IMR-90 (cell line): ENCODE measurements around the gene SNTG2.

Source experiments
- BHLHE40 ChIP-seq: fragments of 150-350 bp; IDR thresholded peaks from 2 replicates; pipeline ENCODE4 v1.6.1; 2016; ENCODE audit warnings: mild to moderate bottlenecking, low read depth, low read length
- CHD1 ChIP-seq: IDR thresholded peaks from 2 replicates; pipeline ENCODE4 v1.6.1; 2012; ENCODE audit warnings: low read depth, low read length, improper control_type of control experiment
- CTCF ChIP-seq: conservative IDR thresholded peaks from 2 replicates; pipeline ENCODE4 v1.5.1; 2012; ENCODE audit warnings: mild to moderate bottlenecking, low read depth, low read length, improper control_type of control experiment
- ELK1 ChIP-seq: fragments of 150-350 bp; IDR thresholded peaks from 2 replicates; pipeline ENCODE4 v1.6.1; 2016; ENCODE audit warnings: low read depth, mild to moderate bottlenecking, low read length, moderate library complexity, borderline replicate concordance
- FOS ChIP-seq: fragments of 150-350 bp; IDR thresholded peaks from 2 replicates; pipeline ENCODE4 v1.6.1; 2016; ENCODE audit warnings: low read depth, low read length
- MAZ ChIP-seq: IDR thresholded peaks from 2 replicates; pipeline ENCODE4 v1.6.1; 2012; ENCODE audit warnings: low read depth, mild to moderate bottlenecking, low read length, improper control_type of control experiment, moderate library complexity, borderline replicate concordance
- NFE2L2 ChIP-seq: fragments of 150-350 bp; IDR thresholded peaks from 2 replicates; pipeline ENCODE4 v1.6.1; 2016; ENCODE audit warnings: low read depth, mild to moderate bottlenecking, low read length
- POLR2A ChIP-seq: IDR thresholded peaks from 2 replicates; pipeline ENCODE4 v1.6.1; 2012; ENCODE audit warnings: mild to moderate bottlenecking, low read depth, low read length
- RAD21 ChIP-seq: IDR thresholded peaks from 2 replicates; pipeline ENCODE4 v1.6.1; 2012; ENCODE audit warnings: low read length, improper control_type of control experiment
- RCOR1 ChIP-seq: IDR thresholded peaks from 2 replicates; pipeline ENCODE4 v1.6.1; 2012; ENCODE audit warnings: mild to moderate bottlenecking, low read length, improper control_type of control experiment; ENCODE audit not compliant: insufficient replicate concordance
- SMC3 ChIP-seq: fragments of 150-350 bp; IDR thresholded peaks from 2 replicates; pipeline ENCODE4 v1.6.1; 2016; ENCODE audit warnings: low read depth, mild to moderate bottlenecking, antibody characterized with exemption, low read length, moderate library complexity

GRCh38 chr2:1360557-1361250, 410.1 kb downstream of the SNTG2 start:
- TF ChIP-seq CTCF = no peak
- no peak for TF ChIP-seq POLR2A
- no peak for TF ChIP-seq BHLHE40
- no peak for TF ChIP-seq FOS
- no peak for TF ChIP-seq SMC3
- no peak for TF ChIP-seq RAD21
- no peak for TF ChIP-seq CHD1
- TF ChIP-seq MAZ = no peak
- TF ChIP-seq RCOR1 = no peak
- no peak for TF ChIP-seq ELK1
- no peak for TF ChIP-seq NFE2L2
